ENCODE measurements around the gene LRRC32. TPM values are rescaled to one million over a fixed set of nuclear protein-coding genes. Genes with fewer than 3 reads are reported as not detected.

LRRC32 gene
- total RNA-seq, 4 donors from 2014 or later = 19.1 to 87.5 (median 45.3) TPM

DNA sequence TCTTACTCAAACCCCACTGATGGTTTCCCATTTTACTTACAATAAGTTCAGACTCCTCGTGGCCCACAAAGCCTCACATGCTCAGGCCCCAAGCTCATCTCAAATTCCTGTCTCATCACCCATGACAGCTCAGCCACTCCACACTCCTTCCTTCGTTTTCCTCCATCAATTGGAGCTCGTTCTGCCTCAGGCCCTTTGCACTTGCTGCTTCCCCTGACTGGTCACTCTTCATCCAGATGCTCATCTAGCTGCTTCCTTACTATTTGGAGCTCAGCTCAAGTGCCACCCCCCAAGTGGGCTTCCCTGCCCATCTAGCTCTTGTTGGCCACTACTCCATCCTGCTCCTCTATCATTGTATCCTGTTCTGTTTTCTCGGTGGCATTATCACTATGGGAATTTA lies 46.8 kb upstream of the LRRC32 start:
- Histone ChIP-seq H3K27me3 (peaks cover 0 to 5% (median 0%) of the 10 kb centered on the region in 4 donors), H3K9me3 (no peaks in the 10 kb centered on the region), H3K36me3 (no peaks in the 10 kb centered on the region), H3K4me3 (no peak overlapping the region), H3K27ac (replicated peaks in 1 of 4) (no peak overlapping the region), H3K4me1 (peaks cover 6 to 11% (median 10%) of the 10 kb centered on the region in 4 donors)
- TF ChIP-seq POLR2AphosphoS5 (IDR thresholded peaks at IDR 0.05) (no peak), POLR2A (IDR thresholded peaks at IDR 0.05; ENCODE audit: low read depth) (no peak), EP300 (IDR thresholded peaks at IDR 0.05) (no peak)
- TF ChIP-seq, protein P1, sequence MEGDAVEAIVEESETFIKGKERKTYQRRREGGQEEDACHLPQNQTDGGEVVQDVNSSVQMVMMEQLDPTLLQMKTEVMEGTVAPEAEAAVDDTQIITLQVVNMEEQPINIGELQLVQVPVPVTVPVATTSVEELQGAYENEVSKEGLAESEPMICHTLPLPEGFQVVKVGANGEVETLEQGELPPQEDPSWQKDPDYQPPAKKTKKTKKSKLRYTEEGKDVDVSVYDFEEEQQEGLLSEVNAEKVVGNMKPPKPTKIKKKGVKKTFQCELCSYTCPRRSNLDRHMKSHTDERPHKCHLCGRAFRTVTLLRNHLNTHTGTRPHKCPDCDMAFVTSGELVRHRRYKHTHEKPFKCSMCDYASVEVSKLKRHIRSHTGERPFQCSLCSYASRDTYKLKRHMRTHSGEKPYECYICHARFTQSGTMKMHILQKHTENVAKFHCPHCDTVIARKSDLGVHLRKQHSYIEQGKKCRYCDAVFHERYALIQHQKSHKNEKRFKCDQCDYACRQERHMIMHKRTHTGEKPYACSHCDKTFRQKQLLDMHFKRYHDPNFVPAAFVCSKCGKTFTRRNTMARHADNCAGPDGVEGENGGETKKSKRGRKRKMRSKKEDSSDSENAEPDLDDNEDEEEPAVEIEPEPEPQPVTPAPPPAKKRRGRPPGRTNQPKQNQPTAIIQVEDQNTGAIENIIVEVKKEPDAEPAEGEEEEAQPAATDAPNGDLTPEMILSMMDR (IDR thresholded peaks at IDR 0.05) = no peak
- 89% methylated on average over 4 of the region's 4 CpGs for WGBS
- DNase-seq (ENCODE audit: extremely low spot score) = no peak
- intact Hi-C loops (cut with DNase I) = no loop called here

- Histone ChIP-seq H3K36me3 (no peaks in the 10 kb centered on the region), H3K4me3 (no peak overlapping the region), H3K27me3 (no peaks in the 10 kb centered on the region), H3K9me3 (no peaks in the 10 kb centered on the region), H3K4me1 (peaks cover 0 to under 1% (median 0%) of the 10 kb centered on the region in 4 donors), H3K27ac (replicated peaks in 1 of 4) (no peak overlapping the region)
- intact Hi-C loops (cut with DNase I) = no loop called here
- no peak for TF ChIP-seq EP300 (IDR thresholded peaks at IDR 0.05)
- TF ChIP-seq POLR2A (IDR thresholded peaks at IDR 0.05; ENCODE audit: low read depth) = no peak
- TF ChIP-seq POLR2AphosphoS5 (IDR thresholded peaks at IDR 0.05) = no peak
- TF ChIP-seq, protein P1 (IDR thresholded peaks at IDR 0.05) = no peak
- DNase-seq (ENCODE audit: extremely low spot score) = no peak
- WGBS = no CpG with 5 or more reads among the region's 9 CpGs
These were observed 45.7 kb upstream of the LRRC32 start for GRCh38 chr11:76716268-76716667.

- no peaks in the 10 kb centered on the region for H3K27me3 ChIP-seq
- 96% methylated on average over 3 of the region's 3 CpGs for WGBS
These were observed 43.9 kb upstream of the LRRC32 start for GRCh38 chr11:76714493-76714892.

GRCh38 chr11:76713499-76713898 lies 43.0 kb upstream of the LRRC32 start:
- no peak overlapping the region for H3K4me3 ChIP-seq
- no peak for DNase-seq (ENCODE audit: extremely low spot score)
- H3K4me1 ChIP-seq = no peaks in the 10 kb centered on the region
- H3K27ac ChIP-seq (replicated peaks in 1 of 4) = no peak overlapping the region
- no peaks in the 10 kb centered on the region for H3K36me3 ChIP-seq
- H3K9me3 ChIP-seq = no peaks in the 10 kb centered on the region
- 62% methylated on average over 2 of the region's 2 CpGs for WGBS
- TF ChIP-seq, protein P1 (IDR thresholded peaks at IDR 0.05) = no peak
- no peak for TF ChIP-seq POLR2A (IDR thresholded peaks at IDR 0.05; ENCODE audit: low read depth)
- TF ChIP-seq EP300 (IDR thresholded peaks at IDR 0.05) = no peak
- no peak for TF ChIP-seq POLR2AphosphoS5 (IDR thresholded peaks at IDR 0.05)
- intact Hi-C loops (cut with DNase I) = no loop called here
- H3K27me3 ChIP-seq = no peaks in the 10 kb centered on the region

More at GRCh38 chr11:76714493-76714892, 43.9 kb upstream of the LRRC32 start:
- DNase-seq (ENCODE audit: extremely low spot score) = no peak
- H3K4me3 ChIP-seq = no peak overlapping the region
- H3K4me1 ChIP-seq = no peaks in the 10 kb centered on the region
- intact Hi-C loops (cut with DNase I) = no loop called here
- no peak overlapping the region for H3K27ac ChIP-seq (replicated peaks in 1 of 4)
- no peaks in the 10 kb centered on the region for H3K36me3 ChIP-seq
- no peak for TF ChIP-seq POLR2A (IDR thresholded peaks at IDR 0.05; ENCODE audit: low read depth)
- no peak for TF ChIP-seq POLR2AphosphoS5 (IDR thresholded peaks at IDR 0.05)
- TF ChIP-seq, protein P1 (IDR thresholded peaks at IDR 0.05) = no peak
- no peak for TF ChIP-seq EP300 (IDR thresholded peaks at IDR 0.05)
- no peaks in the 10 kb centered on the region for H3K9me3 ChIP-seq

DNA sequence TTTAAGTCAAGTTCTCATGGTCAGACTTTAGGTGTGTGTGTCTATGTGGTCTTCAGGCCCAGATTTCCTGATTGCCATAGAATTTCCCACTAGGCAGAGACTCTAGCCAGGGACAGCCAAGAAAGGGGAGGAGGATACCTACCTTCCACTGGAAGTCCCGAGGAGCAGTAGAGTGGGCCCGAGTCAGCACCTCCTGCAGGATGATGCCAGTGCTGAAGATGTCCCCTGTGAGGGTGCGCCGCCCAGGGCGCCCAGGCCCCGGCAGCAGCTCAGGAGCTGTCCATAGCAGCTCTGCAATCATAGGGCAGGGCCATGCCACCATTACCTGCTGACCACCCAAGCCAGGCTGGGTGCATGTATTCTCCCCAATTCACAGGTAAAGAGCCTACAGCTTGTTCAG lies 41.6 kb upstream of the LRRC32 start:
- Histone ChIP-seq H3K27me3 (no peaks in the 10 kb centered on the region), H3K36me3 (no peaks in the 10 kb centered on the region), H3K27ac (replicated peaks in 1 of 4) (no peak overlapping the region), H3K9me3 (no peaks in the 10 kb centered on the region), H3K4me3 (no peak overlapping the region), H3K4me1 (no peaks in the 10 kb centered on the region)
- DNase-seq (ENCODE audit: extremely low spot score) = no peak
- 88% methylated on average over 2 of the region's 6 CpGs for WGBS
- TF ChIP-seq, protein P1 (IDR thresholded peaks at IDR 0.05) = no peak
- TF ChIP-seq POLR2A (IDR thresholded peaks at IDR 0.05; ENCODE audit: low read depth) (no peak), EP300 (IDR thresholded peaks at IDR 0.05) (no peak), POLR2AphosphoS5 (IDR thresholded peaks at IDR 0.05) (no peak)
- intact Hi-C loops (cut with DNase I) = no loop called here
